K562 (cell line): ENCODE measurements around the gene CEP350.

ENCODE experiments used
- EZH2 ChIP-seq: IDR thresholded peaks from 2 replicates; pipeline ENCODE4 v1.6.1; 2012; ENCODE audit warnings: low read depth, mild to moderate bottlenecking, inconsistent platforms, low read length, borderline replicate concordance
- FOXM1 ChIP-seq, 2 experiments: fragments of 450-650 bp in 1 of 2; sonication (generic) in 1 of 2; formaldehyde crosslinking in 1 of 2; IDR thresholded peaks; 2 replicates each; pipeline versions ENCODE4 v1.6.1 to v1.9.0; 2017 to 2022; ENCODE audit warnings: low read depth in 2 of 2, mild to moderate bottlenecking in 2 of 2, missing genetic modification reagents in 1 of 2, moderate library complexity in 1 of 2
- NBN ChIP-seq: fragments of 450-650 bp; IDR thresholded peaks from 2 replicates; pipeline ENCODE4 v1.6.1; 2016; ENCODE audit warnings: low read depth, mild to moderate bottlenecking
- POLR2A ChIP-seq: fragments of 450-650 bp; conservative IDR thresholded peaks from 2 replicates; pipeline ENCODE4 v1.6.1; 2016
- SMARCE1 ChIP-seq: fragments of 450-650 bp; IDR thresholded peaks from 2 replicates; pipeline ENCODE4 v1.7.1; 2016; ENCODE audit warnings: mild to moderate bottlenecking
- SOX6 ChIP-seq: fragments of 450-650 bp; IDR thresholded peaks from 2 replicates; pipeline ENCODE4 v1.6.1; 2014; ENCODE audit warnings: mild to moderate bottlenecking
- SPI1 ChIP-seq: IDR thresholded peaks from 2 replicates; pipeline ENCODE4 v1.6.1; 2011; ENCODE audit warnings: low read depth, low read length, control low read depth, borderline replicate concordance
- ZFX ChIP-seq: sonication (generic); formaldehyde crosslinking; IDR thresholded peaks from 2 replicates; pipeline ENCODE4 v1.8.0; 2022; ENCODE audit warnings: mild to moderate bottlenecking, missing genetic modification reagents, moderate library complexity
- ZNF584 ChIP-seq: fragments of 200-800 bp; sonication (Bioruptor generic); IDR thresholded peaks from 2 replicates; pipeline ENCODE4 v1.6.1; 2016; ENCODE audit warnings: low read depth, mild to moderate bottlenecking, missing genetic modification characterization, missing compliant biosample characterization
- TF ChIP-seq, protein P1 (sequence below), 3 experiments: IDR thresholded peaks in 2 of 3; conservative IDR thresholded peaks in 1 of 3; 2 replicates each; pipeline ENCODE4 v1.5.1; 2011 to 2012; ENCODE audit warnings: low read length in 3 of 3, mild to moderate bottlenecking in 3 of 3, control low read depth in 2 of 3, improper control_type of control experiment in 1 of 3, inconsistent platforms in 1 of 3, low read depth in 1 of 3, mixed read lengths in 1 of 3, moderate library complexity in 1 of 3; ENCODE audit not compliant: insufficient read depth in 2 of 3
- TF ChIP-seq, protein P2 (sequence below): fragments of 250-450 bp; sonication (Bioruptor Pico); IDR thresholded peaks from 2 replicates; pipeline ENCODE4 v1.4.0; 2020; ENCODE audit warnings: mild to moderate bottlenecking

DNA sequence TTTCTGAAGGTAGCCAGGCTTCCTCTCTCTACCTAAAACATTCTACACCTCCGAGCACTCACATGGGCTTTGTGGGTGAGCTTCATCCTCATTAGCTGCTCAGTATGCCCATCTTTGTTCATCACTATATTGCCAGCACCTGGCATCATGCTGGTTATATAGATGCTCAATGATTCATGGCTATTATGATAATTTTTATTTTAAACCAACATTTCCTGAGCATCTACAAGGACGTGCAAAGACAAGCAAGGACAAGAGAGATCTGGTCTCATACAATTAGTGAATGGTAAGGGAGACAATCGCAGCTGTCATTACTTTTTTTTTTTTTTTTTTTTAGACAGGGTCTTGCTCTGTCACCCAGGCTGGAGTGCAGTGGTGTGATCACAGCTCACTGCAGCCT, 188.7 kb downstream of the CEP350 start:
- TF ChIP-seq SMARCE1: no peak
- no peak for TF ChIP-seq NBN
- no peak for TF ChIP-seq POLR2A
- TF ChIP-seq, protein P1, sequence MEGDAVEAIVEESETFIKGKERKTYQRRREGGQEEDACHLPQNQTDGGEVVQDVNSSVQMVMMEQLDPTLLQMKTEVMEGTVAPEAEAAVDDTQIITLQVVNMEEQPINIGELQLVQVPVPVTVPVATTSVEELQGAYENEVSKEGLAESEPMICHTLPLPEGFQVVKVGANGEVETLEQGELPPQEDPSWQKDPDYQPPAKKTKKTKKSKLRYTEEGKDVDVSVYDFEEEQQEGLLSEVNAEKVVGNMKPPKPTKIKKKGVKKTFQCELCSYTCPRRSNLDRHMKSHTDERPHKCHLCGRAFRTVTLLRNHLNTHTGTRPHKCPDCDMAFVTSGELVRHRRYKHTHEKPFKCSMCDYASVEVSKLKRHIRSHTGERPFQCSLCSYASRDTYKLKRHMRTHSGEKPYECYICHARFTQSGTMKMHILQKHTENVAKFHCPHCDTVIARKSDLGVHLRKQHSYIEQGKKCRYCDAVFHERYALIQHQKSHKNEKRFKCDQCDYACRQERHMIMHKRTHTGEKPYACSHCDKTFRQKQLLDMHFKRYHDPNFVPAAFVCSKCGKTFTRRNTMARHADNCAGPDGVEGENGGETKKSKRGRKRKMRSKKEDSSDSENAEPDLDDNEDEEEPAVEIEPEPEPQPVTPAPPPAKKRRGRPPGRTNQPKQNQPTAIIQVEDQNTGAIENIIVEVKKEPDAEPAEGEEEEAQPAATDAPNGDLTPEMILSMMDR (IDR thresholded peaks at IDR 0.05 in 2 of 3, conservative IDR thresholded peaks at IDR 0.05 in 1 of 3; ENCODE audit: insufficient read depth in 2 of 3, low read depth in 1 of 3, low read length in 3 of 3): no peak
- TF ChIP-seq SOX6: no peak
- no peak for TF ChIP-seq SPI1
- no peak for TF ChIP-seq EZH2
- TF ChIP-seq ZNF584: no peak
- no peak for TF ChIP-seq ZFX (CRISPR knock-in tag)
- TF ChIP-seq, protein P2, sequence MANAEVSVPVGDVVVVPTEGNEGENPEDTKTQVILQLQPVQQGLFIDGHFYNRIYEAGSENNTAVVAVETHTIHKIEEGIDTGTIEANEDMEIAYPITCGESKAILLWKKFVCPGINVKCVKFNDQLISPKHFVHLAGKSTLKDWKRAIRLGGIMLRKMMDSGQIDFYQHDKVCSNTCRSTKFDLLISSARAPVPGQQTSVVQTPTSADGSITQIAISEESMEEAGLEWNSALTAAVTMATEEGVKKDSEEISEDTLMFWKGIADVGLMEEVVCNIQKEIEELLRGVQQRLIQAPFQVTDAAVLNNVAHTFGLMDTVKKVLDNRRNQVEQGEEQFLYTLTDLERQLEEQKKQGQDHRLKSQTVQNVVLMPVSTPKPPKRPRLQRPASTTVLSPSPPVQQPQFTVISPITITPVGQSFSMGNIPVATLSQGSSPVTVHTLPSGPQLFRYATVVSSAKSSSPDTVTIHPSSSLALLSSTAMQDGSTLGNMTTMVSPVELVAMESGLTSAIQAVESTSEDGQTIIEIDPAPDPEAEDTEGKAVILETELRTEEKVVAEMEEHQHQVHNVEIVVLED: no peak
- TF ChIP-seq FOXM1 (IDR thresholded peaks at IDR 0.05; ENCODE audit: low read depth): no peak
- TF ChIP-seq FOXM1 (CRISPR knock-in tag; IDR thresholded peaks at IDR 0.05; ENCODE audit: low read depth): no peak
